Stimulated activated CD4-positive, alpha-beta T cell treated with anti-CD3 and anti-CD28 coated beads, Interleukin-4, amount 100 ng/mL, for 24 hours (primary cell): ENCODE measurements around the gene CNOT11.
A peak's percentile ranks its signal among the peaks of the same experiment; 100 is the strongest.
"Not testable (repeated sequence)": the region's sequence is repeated elsewhere in the genome, so short reads cannot be mapped to it uniquely, and the experiment has no call there.

Experiments
- DNase-seq: peaks from one replicate; pipeline ENCODE4 v3.0.0-alpha.2; 2020

Gene CNOT11

GRCh38 chr2:101248756-101249155 lies 3.9 kb upstream of the CNOT11 start:
- not testable (repeated sequence) for DNase-seq

GRCh38 chr2:101249826-101250225 lies 2.9 kb upstream of the CNOT11 start:
- DNase-seq = no peak

GRCh38 chr2:101251246-101251781 lies 1.4 kb upstream of the CNOT11 start:
- not testable (repeated sequence) for DNase-seq

- DNase-seq = peak; percentile 18
Measured at GRCh38 chr2:101251844-101252407, 760 bp upstream of the CNOT11 start.

GRCh38 chr2:101253013-101253702 lies 472 bp downstream of the CNOT11 start:
- DNase-seq = peak; percentile 71

GRCh38 chr2:101253703-101254450 lies 1.2 kb downstream of the CNOT11 start:
- no peak for DNase-seq

GRCh38 chr2:101255501-101255900 lies 2.8 kb downstream of the CNOT11 start:
- no peak for DNase-seq

- no peak for DNase-seq
Measured at GRCh38 chr2:101256316-101256715, 3.6 kb downstream of the CNOT11 start.

- no peak for DNase-seq
Measured at GRCh38 chr2:101258804-101259203, 6.1 kb downstream of the CNOT11 start.

- DNase-seq = no peak
Measured at GRCh38 chr2:101262142-101262541, 9.5 kb downstream of the CNOT11 start.

GRCh38 chr2:101263377-101263800 lies 10.7 kb downstream of the CNOT11 start:
- no peak for DNase-seq

GRCh38 chr2:101264360-101264939 lies 11.8 kb downstream of the CNOT11 start:
- no peak for DNase-seq

GRCh38 chr2:101265893-101266499 lies 13.3 kb downstream of the CNOT11 start:
- no peak for DNase-seq

GRCh38 chr2:101267671-101268656 lies 15.3 kb downstream of the CNOT11 start:
- no peak for DNase-seq

GRCh38 chr2:101270700-101271259 lies 18.1 kb downstream of the CNOT11 start:
- no peak for DNase-seq

- DNase-seq = no peak
Measured at GRCh38 chr2:101272045-101272784, 19.5 kb downstream of the CNOT11 start.

GRCh38 chr2:101273056-101273455 lies 20.4 kb downstream of the CNOT11 start:
- DNase-seq = no peak

GRCh38 chr2:101274142-101274541 lies 21.5 kb downstream of the CNOT11 start:
- DNase-seq = no peak

GRCh38 chr2:101277111-101277510 lies 24.4 kb downstream of the CNOT11 start:
- DNase-seq = no peak

GRCh38 chr2:101278925-101279324 lies 26.2 kb downstream of the CNOT11 start:
- no peak for DNase-seq

- no peak for DNase-seq
Measured at GRCh38 chr2:101281482-101281881, 28.8 kb downstream of the CNOT11 start.
